H1 (cell line): ENCODE results near the gene TMEM203. TPM values are rescaled to one million over a fixed set of nuclear protein-coding genes. Genes with fewer than 3 reads are reported as not detected.

Experiments used
- CTCF ChIA-PET: fragments of 300-600 bp; sonication (Branson Sonifier 250); formaldehyde crosslinking; loops from one replicate; lab custom pipeline; 2021; ENCODE audit not compliant: partially characterized antibody; lab: Charles Lee
- POLR2A ChIA-PET: fragments of 300-600 bp; sonication (Branson Sonifier 250); formaldehyde crosslinking; loops from one replicate; lab custom pipeline; 2021; ENCODE audit warnings: inconsistent platforms; ENCODE audit not compliant: partially characterized antibody; lab: Charles Lee
- DNase-seq, 2 experiments: peaks; one replicate each; pipeline versions ENCODE4 v3.0.0 to v3.0.0-alpha.2; 2010 to 2022; ENCODE audit warnings: low spot score in 2 of 2, low read depth in 1 of 2, mixed read lengths in 1 of 2
- FAIRE-seq: peaks from 2 replicates; lab custom pipeline; 2011; peaks lifted over from hg19 to GRCh38; lab: Jason Lieb, UNC
- H2AFZ ChIP-seq: 2 replicates; pipeline ENCODE4 v1.8.1; 2012; ENCODE audit warnings: low read length, inconsistent platforms
- H2AK5ac ChIP-seq: 2 replicates; pipeline ENCODE4 v1.6.1; 2013; ENCODE audit warnings: low read depth, low read length
- H2BK120ac ChIP-seq: replicated peaks from 2 replicates; pipeline ENCODE3; 2013; ENCODE audit warnings: low read depth, low read length, inconsistent platforms
- H2BK12ac ChIP-seq: 2 replicates; pipeline ENCODE4 v1.6.1; 2013; ENCODE audit warnings: low read depth, low read length
- H2BK15ac ChIP-seq: 2 replicates; pipeline ENCODE4 v1.6.1; 2013; ENCODE audit warnings: low read length
- H2BK20ac ChIP-seq: 2 replicates; pipeline ENCODE4 v1.6.1; 2013; ENCODE audit warnings: low read length
- H2BK5ac ChIP-seq: 2 replicates; pipeline ENCODE4 v1.6.1; 2013; ENCODE audit warnings: low read depth, low read length
- H3K14ac ChIP-seq: 2 replicates; pipeline ENCODE4 v1.6.1; 2013; ENCODE audit warnings: inconsistent platforms; ENCODE audit not compliant: insufficient read length
- H3K18ac ChIP-seq: 2 replicates; pipeline ENCODE4 v1.6.1; 2013; ENCODE audit warnings: low read length; ENCODE audit errors: extremely low read depth
- H3K23ac ChIP-seq: 2 replicates; pipeline ENCODE4 v1.6.1; 2013; ENCODE audit warnings: inconsistent platforms; ENCODE audit not compliant: insufficient read length
- H3K23me2 ChIP-seq: 2 replicates; pipeline ENCODE4 v1.6.1; 2013; ENCODE audit warnings: low read depth, low read length
- H3K27ac ChIP-seq: 2 replicates; pipeline ENCODE4 v1.6.1; 2011; ENCODE audit warnings: low read depth, low read length, inconsistent platforms
- H3K27me3 ChIP-seq, 4 experiments: replicated peaks in 1 of 4; 1 replicate in 1 of 4; 2 replicates in 3 of 4; pipeline versions ENCODE4 v1.6.1 to v1.8.1; 2011 to 2013; ENCODE audit warnings: low read length in 3 of 4, mild to moderate bottlenecking in 3 of 4, inconsistent platforms in 2 of 4, mixed read lengths in 2 of 4, moderate library complexity in 1 of 4; ENCODE audit not compliant: control insufficient read depth in 3 of 4, insufficient read depth in 3 of 4; ENCODE audit errors: extremely low read depth in 1 of 4
- H3K36me3 ChIP-seq, 4 experiments: 2 replicates each; pipeline versions ENCODE4 v1.6.1 to v1.8.1; 2011 to 2013; ENCODE audit warnings: mild to moderate bottlenecking in 4 of 4, low read length in 3 of 4, moderate library complexity in 2 of 4, control low read depth in 1 of 4, inconsistent platforms in 1 of 4; ENCODE audit not compliant: insufficient read depth in 4 of 4, control insufficient read depth in 2 of 4
- H3K4ac ChIP-seq: replicated peaks from 2 replicates; pipeline ENCODE3; 2013; ENCODE audit warnings: low read length, low read depth, mixed read lengths, inconsistent platforms; ENCODE audit not compliant: insufficient read length
- H3K4me1 ChIP-seq, 4 experiments: replicated peaks in 1 of 4; 1 replicate in 1 of 4; 2 replicates in 3 of 4; pipeline versions ENCODE4 v1.6.1 to v1.8.1; 2011 to 2013; ENCODE audit warnings: low read length in 3 of 4, inconsistent platforms in 2 of 4, mixed read lengths in 1 of 4; ENCODE audit not compliant: insufficient read depth in 4 of 4, control insufficient read depth in 3 of 4
- H3K4me2 ChIP-seq, 2 experiments: 2 replicates each; pipeline versions ENCODE4 v1.6.1 to v1.8.1; 2011 to 2013; ENCODE audit warnings: low read depth in 2 of 2, low read length in 2 of 2, control low read depth in 1 of 2, inconsistent platforms in 1 of 2, mild to moderate bottlenecking in 1 of 2; ENCODE audit not compliant: insufficient read depth in 1 of 2
- H3K4me3 ChIP-seq, 4 experiments: fragments of 200-600, 300-600 bp in 1 of 4; sonication (generic), shearing (Covaris generic), sonication (Bioruptor Twin) in 1 of 4; 2 replicates each; pipeline versions ENCODE4 v1.5.1 to v1.8.1; 2011 to 2016; ENCODE audit warnings: low read length in 4 of 4, low read depth in 3 of 4, control low read depth in 2 of 4, inconsistent platforms in 2 of 4, mild to moderate bottlenecking in 2 of 4, mixed read lengths in 1 of 4, moderate library complexity in 1 of 4; ENCODE audit not compliant: insufficient read depth in 2 of 4; ENCODE audit errors: extremely low read depth in 1 of 4
- H3K56ac ChIP-seq: replicated peaks from 2 replicates; pipeline ENCODE3; 2013; ENCODE audit warnings: low read depth, mild to moderate bottlenecking, mixed read lengths, low read length, inconsistent platforms; ENCODE audit not compliant: insufficient read length
- H3K79me1 ChIP-seq: 2 replicates; pipeline ENCODE4 v1.6.1; 2013; ENCODE audit warnings: low read depth, low read length, control low read depth
- H3K79me2 ChIP-seq, 2 experiments: 2 replicates each; pipeline versions ENCODE4 v1.6.1 to v1.8.1; 2012 to 2013; ENCODE audit warnings: low read length in 2 of 2, mild to moderate bottlenecking in 2 of 2, inconsistent platforms in 1 of 2; ENCODE audit not compliant: insufficient read depth in 2 of 2, control insufficient read depth in 1 of 2
- H3K9ac ChIP-seq, 4 experiments: replicated peaks in 1 of 4; 1 replicate in 1 of 4; 2 replicates in 3 of 4; pipeline versions ENCODE4 v1.6.1 to v1.8.1; 2011 to 2013; ENCODE audit warnings: low read depth in 3 of 4, low read length in 3 of 4, control low read depth in 2 of 4, mild to moderate bottlenecking in 2 of 4, moderate library complexity in 2 of 4, inconsistent platforms in 1 of 4; ENCODE audit errors: extremely low read depth in 1 of 4
- H3K9me3 ChIP-seq, 2 experiments: 2 replicates each; pipeline versions ENCODE4 v1.6.1 to v1.8.1; 2012 to 2013; ENCODE audit warnings: mild to moderate bottlenecking in 2 of 2, moderate library complexity in 2 of 2, control low read depth in 1 of 2, inconsistent platforms in 1 of 2, low read depth in 1 of 2, low read length in 1 of 2, mixed read lengths in 1 of 2; ENCODE audit not compliant: insufficient read depth in 2 of 2
- H4K20me1 ChIP-seq, 2 experiments: replicated peaks in 1 of 2; 2 replicates each; pipeline versions ENCODE3 to v1.8.1; 2011 to 2013; ENCODE audit warnings: inconsistent platforms in 2 of 2, low read length in 2 of 2, mild to moderate bottlenecking in 1 of 2; ENCODE audit not compliant: insufficient read depth in 2 of 2, control insufficient read depth in 1 of 2
- H4K5ac ChIP-seq: 2 replicates; pipeline ENCODE4 v1.6.1; 2013; ENCODE audit warnings: low read length, low read depth, mixed read lengths, inconsistent platforms; ENCODE audit not compliant: insufficient read length
- H4K8ac ChIP-seq: 2 replicates; pipeline ENCODE4 v1.8.0; 2013; ENCODE audit warnings: mild to moderate bottlenecking, moderate library complexity, low read length, inconsistent platforms; ENCODE audit not compliant: insufficient read depth; ENCODE audit errors: extremely low read depth
- H4K91ac ChIP-seq: replicated peaks from 2 replicates; pipeline ENCODE3; 2013; ENCODE audit warnings: low read length, mixed read lengths, inconsistent platforms; ENCODE audit not compliant: insufficient read length
- ATF2 ChIP-seq: IDR thresholded peaks from 2 replicates; pipeline ENCODE4 v1.6.1; 2012; ENCODE audit warnings: low read length, inconsistent platforms
- EP300 ChIP-seq, 2 experiments: IDR thresholded peaks; 1 replicate in 1 of 2; 2 replicates in 1 of 2; pipeline ENCODE4 v1.6.1; 2011 to 2012; ENCODE audit warnings: low read depth in 2 of 2, low read length in 2 of 2, mild to moderate bottlenecking in 2 of 2, borderline replicate concordance in 1 of 2, inconsistent platforms in 1 of 2, moderate library complexity in 1 of 2
- POLR2A ChIP-seq, 2 experiments: IDR thresholded peaks; 1 replicate in 1 of 2; 2 replicates in 1 of 2; pipeline ENCODE4 v1.6.1; 2011; ENCODE audit warnings: low read depth in 2 of 2, low read length in 2 of 2, mild to moderate bottlenecking in 2 of 2; ENCODE audit errors: control extremely low read depth in 1 of 2
- POLR2AphosphoS5 ChIP-seq: IDR thresholded peaks from 2 replicates; pipeline ENCODE4 v1.6.1; 2011; ENCODE audit warnings: low read depth, low read length
- RBBP5 ChIP-seq: IDR thresholded peaks from 2 replicates; pipeline ENCODE4 v1.7.1; 2012; ENCODE audit warnings: low read depth, mild to moderate bottlenecking, inconsistent platforms, low read length, moderate library complexity, borderline replicate concordance
- SAP30 ChIP-seq: fragments of 300-600 bp; sonication (generic); IDR thresholded peaks from 2 replicates; pipeline ENCODE4 v1.7.1; 2012; ENCODE audit warnings: low read length, moderate library complexity, mild to moderate bottlenecking, inconsistent platforms; ENCODE audit not compliant: insufficient read depth, insufficient replicate concordance
- SP4 ChIP-seq: IDR thresholded peaks from 2 replicates; pipeline ENCODE4 v1.6.1; 2012; ENCODE audit warnings: low read length, inconsistent platforms
- TCF12 ChIP-seq: IDR thresholded peaks from 2 replicates; pipeline ENCODE4 v1.6.1; 2011; ENCODE audit warnings: low read depth, mild to moderate bottlenecking, low read length
- WGBS, 2 experiments: shearing (Covaris generic) in 1 of 2; methylation state at CpG; one replicate each; pipeline versions ENCODE4 v1.1.6 to v1.1.7; 2013 to 2015; ENCODE audit warnings: low lambda C conversion rate in 2 of 2, mixed read lengths in 2 of 2, inconsistent platforms in 1 of 2, low coverage in 1 of 2, missing lambda C conversion rate in 1 of 2; ENCODE audit not compliant: insufficient replicate concordance in 2 of 2, insufficient coverage in 1 of 2, insufficient read length in 1 of 2; ENCODE audit errors: extremely low coverage in 1 of 2, missing lambda C conversion rate in 1 of 2; 5-methylcytosine and 5-hydroxymethylcytosine counted together
- polyA plus RNA-seq, 7 experiments: library from polyadenylated mRNA; depleted of rRNA in 3 of 7; stranded (reverse) in 5 of 7; unstranded in 2 of 7; fragments of >200 nt in 5 of 7; fragments of 200-250 nt in 2 of 7; gene quantifications; 1 replicate in 5 of 7; 2 replicates in 1 of 7; 4 replicates in 1 of 7; pipeline versions ENCODE4 v1.2.1 to v1.2.3, GENCODE V29; 2011 to 2013; ENCODE audit warnings: missing spikeins in 2 of 7, mixed read lengths in 2 of 7
- total RNA-seq: library from RNA; stranded (reverse); fragmentation: NEBNext Ultra II Directional; extraction: Animal tissue kit (Norgen Biotek cat#: 25700); gene quantifications from 2 replicates; pipeline ENCODE4 v1.2.1, GENCODE V29; 2021

Gene TMEM203
- total and polyA plus RNA-seq, 2 of the 8 experiments (the other 6 are each of a cell fraction or from before 2014, with no cell fraction given) = 44.1 to 57.1 TPM

- no peak overlapping the region for H2BK5ac ChIP-seq
- no peak overlapping the region for H3K14ac ChIP-seq
- ChIA-PET POLR2A (interaction anchor here (0.8 to 69.9 kb wide), 8 partner anchors 9 to 383 kb away, joined by 3 to 1462 read pairs (median 5); partner anchors contain the start of genes CYSRT1, NDOR1, NELFB and NPDC1), CTCF (interaction anchor here (0.8 to 9.1 kb wide), 12 partner anchors 9 to 40 kb away, joined by 3 to 113 read pairs (median 4); partner anchors contain the start of genes CYSRT1, NELFB, RNF208 and RNF224)
- H3K18ac ChIP-seq = no peak overlapping the region
- TF ChIP-seq POLR2A (IDR thresholded peaks at IDR 0.05; ENCODE audit: control extremely low read depth in 1 of 2, low read depth in 2 of 2, low read length in 2 of 2) = peak in 1 of 2 experiments; percentile 64; a peak in 1 of 3 replicates
- TF ChIP-seq SAP30 = no peak
- peak; percentile 65; the same call in 1 of the 2 replicates for TF ChIP-seq ATF2
- TF ChIP-seq EP300 (IDR thresholded peaks at IDR 0.05; ENCODE audit: borderline replicate concordance in 1 of 2, low read depth in 2 of 2, low read length in 2 of 2) = no peak
- peak; percentile 87 for TF ChIP-seq POLR2AphosphoS5
- no peak for TF ChIP-seq RBBP5
- TF ChIP-seq TCF12 = no peak
- 0 out of 2 replicates have a peak, but pooled peaks have one; percentile 27 for TF ChIP-seq SP4
- no peak overlapping the region for H4K5ac ChIP-seq
- no peak overlapping the region for H2AK5ac ChIP-seq
- no peak for FAIRE-seq
- peak overlapping the region; percentile 14 to 15; a peak in 1 of 4 replicates for H3K4me2 ChIP-seq
- peaks cover 6 to 18% (median 15%) of the 10 kb centered on the region in 4 experiments; a peak in 7 of 8 replicates for H3K36me3 ChIP-seq
- no peak overlapping the region for H3K23ac ChIP-seq
- H4K91ac ChIP-seq = no peak overlapping the region
- H3K79me1 ChIP-seq = peaks cover 5% of the 10 kb centered on the region
- no peak overlapping the region for H2AFZ ChIP-seq
- no peak overlapping the region for H3K4me3 ChIP-seq
- H3K4me1 ChIP-seq = peaks cover 0 to 20% (median 11%) of the 10 kb centered on the region in 4 experiments; a peak in 5 of 7 replicates
- no peak overlapping the region for H2BK120ac ChIP-seq
- 80% methylated on average over 15 of the region's 15 CpGs; no CpG with 5 or more reads in 1 of the 2 experiments for WGBS, 2 experiments
- peaks cover 5% of the 10 kb centered on the region; the same call in 1 of the 2 replicates for H3K23me2 ChIP-seq
- H2BK12ac ChIP-seq = no peak overlapping the region
- no peak overlapping the region for H2BK20ac ChIP-seq
- H3K56ac ChIP-seq = no peak overlapping the region
- peaks cover 0 to 17% of the 10 kb centered on the region in 2 experiments; a peak in 2 of 4 replicates for H3K79me2 ChIP-seq
- no peak overlapping the region for H2BK15ac ChIP-seq
- H3K9ac ChIP-seq = no peak overlapping the region; a peak in 1 of 7 replicates
- H3K4ac ChIP-seq = no peak overlapping the region
- H3K9me3 ChIP-seq = no peaks in the 10 kb centered on the region
- H3K27me3 ChIP-seq = no peaks in the 10 kb centered on the region; a peak in 1 of 7 replicates
- H3K27ac ChIP-seq = no peak overlapping the region
- peaks cover 17 to 18% of the 10 kb centered on the region in 2 experiments for H4K20me1 ChIP-seq
- peak in 1 of 2 experiments; percentile 50 for DNase-seq
- no peak overlapping the region for H4K8ac ChIP-seq
These were observed 38.4 kb upstream of the TMEM203 start for GRCh38 chr9:137243626-137244485.
